Activated T-helper 1 cell treated with anti-CD3 and anti-CD28 coated beads, Interleukin-12 subunit alpha, Interleukin-12 subunit beta, Interleukin-2, Interleukin-4 antibody, amounts not matched to agents 30 ng/mL and 10 ng/mL and 1 ng/mL, durations not matched to agents 14 hours and 24 hours and 36 hours (primary cell): ENCODE data around the gene PPP2R2D. TPM values are rescaled to one million over a fixed set of nuclear protein-coding genes. Genes with fewer than 3 reads are reported as not detected.
A peak's percentile ranks its signal among the peaks of the same experiment; 100 is the strongest.
"Not testable (repeated sequence)": the region's sequence is repeated elsewhere in the genome, so short reads cannot be mapped to it uniquely, and the experiment has no call there.

Source experiments
- DNase-seq: peaks from one replicate; pipeline ENCODE4 v3.0.0; 2021; ENCODE audit warnings: low spot score
- H3K27ac Mint-ChIP-seq: one replicate; pipeline ENCODE4 v1.8.0; 2021; ENCODE audit warnings: mild to moderate bottlenecking, mixed read lengths
- H3K27me3 Mint-ChIP-seq: one replicate; pipeline ENCODE4 v1.8.0; 2022; ENCODE audit warnings: mild to moderate bottlenecking, moderate library complexity, mixed read lengths; ENCODE audit not compliant: insufficient read depth
- H3K36me3 Mint-ChIP-seq: one replicate; pipeline ENCODE4 v1.8.0; 2021; ENCODE audit warnings: low read depth, mixed read lengths
- H3K4me1 Mint-ChIP-seq: one replicate; pipeline ENCODE4 v1.8.0; 2021; ENCODE audit warnings: low read depth, mixed read lengths
- H3K4me3 Mint-ChIP-seq: one replicate; pipeline ENCODE4 v1.8.0; 2021; ENCODE audit warnings: mild to moderate bottlenecking, moderate library complexity, mixed read lengths
- H3K9me3 Mint-ChIP-seq: one replicate; pipeline ENCODE4 v1.8.0; 2021; ENCODE audit warnings: mixed read lengths
- intact Hi-C: fragments of 100-400 bp; cut with micrococcal nuclease; formaldehyde crosslinking; loops from one replicate; pipeline ENCODE4 v1.15.1; 2024
- total RNA-seq: library from RNA; stranded (reverse); gene quantifications from 2 replicates; pipeline ENCODE4 v1.2.3, GENCODE V29; 2022

PPP2R2D gene
- total RNA-seq, 1 donor from 2014 or later, result 37.6 TPM

DNA sequence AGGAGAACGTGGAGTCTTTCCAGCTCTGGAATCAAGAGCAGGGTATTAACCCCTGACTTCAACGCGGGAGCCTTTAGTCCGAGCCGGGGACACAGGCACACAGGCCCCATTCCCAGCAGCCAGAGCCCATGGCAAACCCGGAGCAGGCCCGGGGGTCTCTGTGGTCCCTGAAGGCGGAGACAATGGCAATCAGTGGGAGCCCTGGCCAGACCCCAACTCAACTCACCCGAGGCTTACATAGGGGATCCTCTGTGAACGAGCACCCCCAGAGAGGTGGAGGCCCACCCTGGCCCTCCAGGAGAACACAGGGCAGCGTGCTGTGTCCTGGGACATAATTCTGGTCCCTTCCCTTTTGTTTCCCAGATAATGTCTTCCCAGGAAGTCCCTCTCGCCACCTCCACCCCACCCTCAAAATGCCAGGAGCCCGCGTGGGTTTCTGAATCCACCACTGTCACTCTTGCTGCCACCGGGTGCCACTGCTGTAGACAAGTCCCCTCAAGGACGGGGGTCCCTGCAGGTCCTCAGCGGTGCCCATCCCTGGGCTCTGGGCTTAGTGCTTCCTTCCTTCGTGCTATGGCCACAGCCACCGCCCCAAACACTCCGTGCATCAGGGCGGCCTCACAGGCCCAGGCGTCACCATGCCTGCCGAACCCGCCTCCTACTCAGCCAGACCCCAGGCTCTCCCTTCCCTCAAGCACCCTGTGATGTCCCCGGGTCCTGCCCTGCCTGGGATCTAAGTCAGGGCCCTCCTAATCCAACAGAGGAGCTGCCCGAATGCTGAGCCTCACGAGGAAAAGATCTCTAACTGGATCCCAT is 28.6 kb upstream of the PPP2R2D start:
- DNase-seq, result no peak
- Mint-ChIP-seq H3K4me3 (no peak overlapping the region), H3K4me1 (no peaks in the 10 kb centered on the region), H3K27me3 (peaks cover 6% of the 10 kb centered on the region), H3K27ac (no peak overlapping the region), H3K9me3 (no peaks in the 10 kb centered on the region), H3K36me3 (no peaks in the 10 kb centered on the region)
- intact Hi-C loops, result no loop called here

DNA sequence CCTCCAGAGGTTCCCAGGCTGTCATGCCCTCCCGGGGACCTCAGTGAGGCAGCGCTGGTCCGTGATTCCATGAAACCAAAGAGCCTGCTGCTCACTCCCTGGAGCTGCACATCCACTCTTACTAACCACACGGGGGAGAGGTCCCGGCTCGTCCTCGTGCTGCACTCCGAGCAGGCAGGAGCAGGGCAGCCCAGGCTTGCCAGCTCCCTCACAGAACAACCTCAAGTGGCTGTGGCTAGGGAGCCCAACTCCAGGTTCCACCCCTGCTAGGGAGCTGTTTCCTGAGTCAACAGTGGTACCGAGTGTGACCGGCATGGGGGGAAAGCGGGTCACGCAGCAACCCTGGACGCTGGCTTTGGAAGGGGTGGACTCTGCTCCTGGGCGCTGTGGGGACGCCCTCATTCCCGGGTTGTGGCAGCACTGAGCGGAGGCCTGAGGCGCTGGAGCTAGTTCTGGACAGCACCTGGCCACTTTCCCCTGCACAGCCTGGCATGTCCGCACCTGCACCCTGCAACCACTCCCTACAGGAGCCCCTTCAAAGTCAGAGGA is 27.9 kb upstream of the PPP2R2D start:
- no peak overlapping the region for H3K4me3 Mint-ChIP-seq
- intact Hi-C loops, result no loop called here
- no peaks in the 10 kb centered on the region for H3K9me3 Mint-ChIP-seq
- no peak for DNase-seq
- H3K36me3 Mint-ChIP-seq, result no peaks in the 10 kb centered on the region
- no peak overlapping the region for H3K27ac Mint-ChIP-seq
- H3K4me1 Mint-ChIP-seq, result no peaks in the 10 kb centered on the region
- H3K27me3 Mint-ChIP-seq, result peaks cover 9% of the 10 kb centered on the region

DNA sequence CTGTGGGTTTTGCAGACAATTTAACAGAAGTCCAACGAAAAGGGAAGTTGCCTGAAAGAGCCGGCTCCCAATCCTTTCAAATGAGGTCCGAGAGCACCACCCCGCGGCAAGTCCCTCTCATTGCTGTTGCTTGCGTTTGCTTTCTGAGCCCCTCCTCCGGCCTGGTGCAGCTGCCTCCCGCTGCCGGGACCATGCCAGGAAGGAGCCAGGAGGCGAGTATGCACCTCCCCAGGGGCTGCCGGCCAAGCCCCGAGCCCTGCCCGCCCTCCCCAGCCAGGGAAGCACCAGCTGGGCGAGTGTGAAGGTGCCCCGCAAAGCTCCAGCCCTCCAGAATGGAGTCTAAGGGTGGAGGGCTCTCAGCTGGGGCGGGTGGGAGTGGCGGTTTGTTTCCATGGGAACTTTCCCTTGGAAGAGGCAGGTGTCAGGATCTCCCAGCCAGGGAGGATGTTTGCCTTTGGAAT is 25.8 kb upstream of the PPP2R2D start:
- DNase-seq, result peak; percentile 25
- H3K36me3 Mint-ChIP-seq, result no peaks in the 10 kb centered on the region
- H3K4me1 Mint-ChIP-seq, result no peaks in the 10 kb centered on the region
- intact Hi-C loops, result loop anchor here (2.0 to 5.0 kb wide), 2 partner anchors 420 to 1698 kb away; no protein-coding TSS in a partner anchor
- H3K27ac Mint-ChIP-seq, result no peak overlapping the region
- no peaks in the 10 kb centered on the region for H3K9me3 Mint-ChIP-seq
- no peak overlapping the region for H3K4me3 Mint-ChIP-seq
- H3K27me3 Mint-ChIP-seq, result peaks cover 10% of the 10 kb centered on the region

DNA sequence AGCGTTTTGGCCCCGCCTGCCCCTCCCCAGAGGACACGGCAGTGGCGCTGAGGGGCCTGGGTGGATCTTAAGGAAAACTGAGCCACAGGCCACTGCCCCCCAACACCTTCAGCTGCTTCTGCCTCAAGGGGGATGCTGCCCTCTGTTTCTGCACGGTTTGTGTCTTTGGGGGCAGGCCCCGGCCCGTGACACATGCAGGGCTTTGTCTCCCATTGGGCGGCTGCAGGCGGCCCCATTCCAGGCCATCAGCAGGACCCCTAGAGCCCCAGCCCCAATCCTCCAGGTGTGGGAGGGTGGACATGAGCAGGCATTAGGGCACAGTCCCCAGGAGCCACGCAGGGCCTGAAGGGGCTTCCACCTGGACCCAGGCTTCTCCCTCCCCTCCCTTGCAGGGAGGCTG is 25.3 kb upstream of the PPP2R2D start:
- DNase-seq, result no peak
- H3K27me3 Mint-ChIP-seq, result peaks cover 10% of the 10 kb centered on the region
- H3K4me1 Mint-ChIP-seq, result no peaks in the 10 kb centered on the region
- no peak overlapping the region for H3K4me3 Mint-ChIP-seq
- H3K36me3 Mint-ChIP-seq, result no peaks in the 10 kb centered on the region
- intact Hi-C loops, result loop anchor here (2.0 to 5.0 kb wide), 2 partner anchors 421 to 1698 kb away; no protein-coding TSS in a partner anchor
- H3K9me3 Mint-ChIP-seq, result no peaks in the 10 kb centered on the region
- H3K27ac Mint-ChIP-seq, result no peak overlapping the region

DNA sequence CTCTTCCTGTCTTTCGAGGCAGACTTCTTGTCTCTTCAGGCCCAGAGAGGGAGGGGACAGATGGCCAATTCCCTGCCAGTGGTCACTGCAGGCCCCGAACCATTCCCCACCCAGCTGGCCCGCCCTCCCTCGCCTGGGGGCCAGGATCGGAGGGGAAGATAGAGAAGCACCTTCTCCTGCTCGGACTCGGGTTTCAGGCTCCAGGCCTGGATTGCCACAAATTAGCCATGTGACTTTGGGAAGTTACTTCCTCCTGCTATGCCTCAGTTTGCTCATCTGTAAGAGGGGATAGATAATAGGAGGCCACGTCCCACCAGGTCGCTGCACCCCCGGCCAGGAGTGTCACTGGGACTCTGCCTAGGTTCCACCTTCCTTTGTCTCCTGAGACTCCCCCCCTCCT is 24.8 kb upstream of the PPP2R2D start:
- Mint-ChIP-seq H3K36me3 (no peaks in the 10 kb centered on the region), H3K27me3 (peaks cover 11% of the 10 kb centered on the region), H3K4me1 (no peaks in the 10 kb centered on the region), H3K27ac (no peak overlapping the region), H3K9me3 (no peaks in the 10 kb centered on the region), H3K4me3 (no peak overlapping the region)
- intact Hi-C loops, result loop anchor here (5.0 kb wide), 1 partner anchor 1699 kb away; no protein-coding TSS in a partner anchor
- DNase-seq, result no peak

DNA sequence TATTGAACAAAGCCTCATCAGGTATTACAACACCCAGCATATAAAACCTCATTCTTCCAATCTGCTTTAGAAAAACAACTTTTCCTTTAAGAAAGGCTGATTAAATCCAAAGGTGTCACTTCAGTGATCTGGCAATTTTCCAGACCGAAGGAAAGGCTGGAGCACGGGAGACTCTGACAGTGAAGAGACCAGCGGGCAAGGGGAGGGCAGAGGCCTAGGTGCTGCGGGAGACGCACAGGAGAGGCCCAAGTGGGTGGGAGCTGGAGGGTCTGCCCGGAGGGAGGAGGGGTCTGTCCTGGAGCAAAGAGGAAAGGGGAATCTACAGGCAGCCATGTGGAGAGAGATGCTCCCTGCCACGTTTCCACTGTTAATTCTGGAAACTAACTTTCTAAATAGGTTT is 24.3 kb upstream of the PPP2R2D start:
- Mint-ChIP-seq H3K27me3 (peaks cover 11% of the 10 kb centered on the region), H3K27ac (no peak overlapping the region), H3K9me3 (no peaks in the 10 kb centered on the region), H3K4me1 (no peaks in the 10 kb centered on the region), H3K4me3 (no peak overlapping the region), H3K36me3 (no peaks in the 10 kb centered on the region)
- no peak for DNase-seq
- intact Hi-C loops, result loop anchor here (5.0 kb wide), 1 partner anchor 1699 kb away; no protein-coding TSS in a partner anchor

DNA sequence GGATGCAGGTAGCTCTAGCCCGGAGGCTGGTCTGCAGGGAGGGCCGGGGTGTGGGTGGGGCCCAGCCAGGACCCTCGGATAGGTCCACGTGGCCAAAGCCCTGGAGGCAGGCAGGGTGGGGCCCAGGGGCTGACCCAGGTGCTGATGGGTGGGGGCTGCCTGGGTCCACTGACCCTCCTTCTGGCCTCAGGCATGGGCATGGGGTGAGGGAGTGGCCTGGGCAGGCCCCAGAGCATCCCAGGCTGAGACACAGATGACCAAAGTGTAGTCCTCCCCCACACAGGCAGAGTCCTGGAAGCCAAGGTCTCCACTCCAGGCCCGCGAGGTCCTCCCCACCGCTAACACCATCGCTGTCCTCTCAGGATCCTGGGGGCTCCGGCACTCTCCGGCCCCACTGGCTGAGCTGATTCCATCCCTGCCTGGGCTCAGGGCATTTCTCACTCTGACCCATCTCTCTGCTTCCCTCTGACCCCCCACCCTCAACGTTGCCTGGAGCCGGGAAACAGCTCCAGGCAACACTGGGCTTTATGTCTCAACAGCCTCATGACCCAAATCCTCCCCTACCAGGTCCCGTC is 20.7 kb upstream of the PPP2R2D start:
- no peaks in the 10 kb centered on the region for H3K4me1 Mint-ChIP-seq
- no peak overlapping the region for H3K27ac Mint-ChIP-seq

DNA sequence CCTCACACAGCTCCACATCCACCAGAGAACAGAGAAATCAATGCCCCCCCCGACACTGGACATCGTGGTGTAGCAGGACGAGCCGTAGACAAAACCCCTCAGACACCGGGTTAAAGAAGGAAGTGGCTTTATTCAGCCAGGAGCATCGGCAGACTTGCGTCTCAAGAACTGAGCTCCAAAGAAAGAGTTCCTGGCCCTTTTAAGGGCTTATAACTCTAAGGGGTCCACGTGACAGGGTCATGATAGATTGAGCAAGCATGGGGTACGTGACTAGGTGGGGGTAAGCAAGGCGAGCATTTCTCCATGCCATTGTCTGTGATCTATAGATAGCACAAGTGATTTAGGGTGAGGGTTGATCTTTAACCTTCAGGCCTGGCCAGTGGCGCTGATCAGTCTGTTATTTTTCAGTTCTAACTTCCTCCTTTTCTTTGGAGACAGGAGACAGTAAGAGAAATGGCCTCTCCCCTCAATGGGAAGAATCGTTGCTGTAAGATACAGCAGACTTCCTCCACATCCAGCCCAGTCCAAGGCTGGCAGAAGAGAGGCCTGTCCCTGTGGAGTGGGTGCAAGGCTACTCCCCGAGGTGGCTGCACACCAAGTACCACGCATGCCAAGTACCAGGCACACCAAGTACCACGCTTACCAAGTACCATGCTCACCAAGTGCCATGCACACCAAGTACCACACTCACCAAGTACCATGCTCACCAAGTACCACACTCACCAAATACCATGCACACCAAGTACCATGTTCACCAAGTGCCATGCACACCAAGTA is 19.5 kb upstream of the PPP2R2D start:
- H3K27ac Mint-ChIP-seq, result no peak overlapping the region
- no peaks in the 10 kb centered on the region for H3K36me3 Mint-ChIP-seq
- no peak overlapping the region for H3K4me3 Mint-ChIP-seq
- H3K9me3 Mint-ChIP-seq, result no peaks in the 10 kb centered on the region
- peaks cover 11% of the 10 kb centered on the region for H3K27me3 Mint-ChIP-seq
- intact Hi-C loops, result no loop called here
- H3K4me1 Mint-ChIP-seq, result no peaks in the 10 kb centered on the region
- no peak for DNase-seq

More for the DNA sequence above, 20.7 kb upstream of the PPP2R2D start:
- intact Hi-C loops, result no loop called here
- H3K4me3 Mint-ChIP-seq, result no peak overlapping the region
- H3K36me3 Mint-ChIP-seq, result no peaks in the 10 kb centered on the region
- no peak for DNase-seq
- H3K27me3 Mint-ChIP-seq, result peaks cover 9% of the 10 kb centered on the region
- no peaks in the 10 kb centered on the region for H3K9me3 Mint-ChIP-seq

DNA sequence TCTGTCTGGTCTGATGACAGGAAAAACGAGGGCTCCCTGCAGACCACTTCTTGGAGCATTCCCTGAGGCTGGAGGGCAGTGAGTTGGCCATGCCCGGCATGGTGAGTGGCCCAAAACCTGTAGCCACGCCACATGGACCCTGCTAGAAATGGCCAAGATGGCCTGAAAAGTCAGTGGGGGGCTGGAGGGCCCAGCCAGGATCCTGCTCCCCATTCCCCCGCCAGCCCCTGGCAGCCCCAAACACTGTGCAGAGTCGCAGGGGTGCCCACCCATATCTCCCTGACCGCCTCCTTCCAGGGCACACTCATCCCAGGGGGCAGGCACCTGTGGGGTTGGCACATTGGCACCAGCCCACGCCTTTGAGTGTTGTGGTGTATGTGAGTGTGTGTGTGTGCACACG is 18.7 kb upstream of the PPP2R2D start:
- H3K27ac Mint-ChIP-seq, result no peak overlapping the region
- H3K4me1 Mint-ChIP-seq, result no peaks in the 10 kb centered on the region
- intact Hi-C loops, result no loop called here
- no peak overlapping the region for H3K4me3 Mint-ChIP-seq
- DNase-seq, result no peak
- H3K27me3 Mint-ChIP-seq, result peaks cover 9% of the 10 kb centered on the region
- H3K9me3 Mint-ChIP-seq, result no peaks in the 10 kb centered on the region
- no peaks in the 10 kb centered on the region for H3K36me3 Mint-ChIP-seq

DNA sequence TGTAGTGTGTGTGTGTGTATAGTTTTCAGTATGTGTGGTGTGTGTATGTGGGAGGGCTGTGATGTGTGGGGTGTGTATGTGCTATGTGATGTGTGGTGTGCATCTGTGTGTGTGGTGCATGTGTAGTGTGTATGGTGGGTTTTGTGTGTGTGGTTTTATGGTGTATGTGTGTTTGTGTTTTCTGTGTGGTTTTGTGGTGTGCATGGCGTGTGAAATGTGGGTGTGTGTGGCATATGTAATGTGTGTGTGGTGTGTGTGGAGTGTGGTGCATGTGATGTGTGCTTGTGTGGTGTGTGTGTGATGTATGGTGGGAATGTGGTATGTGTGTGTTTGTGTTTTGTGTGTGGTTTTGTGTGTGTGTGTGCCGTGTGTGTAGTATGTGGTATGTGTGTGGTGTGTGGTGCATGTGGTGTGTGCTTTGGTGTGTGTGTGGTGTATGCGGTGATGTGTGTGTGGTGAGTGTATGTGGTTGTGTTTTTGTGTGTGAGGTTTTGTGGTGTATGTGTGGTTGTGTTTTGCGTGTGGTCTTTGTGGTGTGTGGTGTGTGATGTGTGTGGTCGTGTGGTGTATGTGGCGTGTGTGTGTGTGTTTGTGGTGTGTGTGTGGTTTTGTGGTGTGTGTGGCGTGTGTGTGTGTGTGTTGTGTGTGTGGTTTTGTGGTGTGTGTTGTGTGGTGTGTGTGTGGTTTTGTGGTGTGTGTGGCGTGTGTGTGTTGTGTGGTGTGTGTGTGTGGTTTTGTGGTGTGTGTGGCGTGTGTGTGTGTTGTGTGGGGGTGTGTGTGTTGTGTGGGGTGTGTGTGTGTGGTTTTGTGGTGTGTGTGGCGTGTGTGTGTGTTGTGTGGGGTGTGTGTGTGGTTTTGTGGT is 18.0 kb upstream of the PPP2R2D start:
- Mint-ChIP-seq H3K4me1 (no peaks in the 10 kb centered on the region), H3K4me3 (no peak overlapping the region), H3K27ac (no peak overlapping the region), H3K36me3 (no peaks in the 10 kb centered on the region), H3K9me3 (no peaks in the 10 kb centered on the region), H3K27me3 (peaks cover 9% of the 10 kb centered on the region)
- no peak for DNase-seq
- intact Hi-C loops, result no loop called here

DNA sequence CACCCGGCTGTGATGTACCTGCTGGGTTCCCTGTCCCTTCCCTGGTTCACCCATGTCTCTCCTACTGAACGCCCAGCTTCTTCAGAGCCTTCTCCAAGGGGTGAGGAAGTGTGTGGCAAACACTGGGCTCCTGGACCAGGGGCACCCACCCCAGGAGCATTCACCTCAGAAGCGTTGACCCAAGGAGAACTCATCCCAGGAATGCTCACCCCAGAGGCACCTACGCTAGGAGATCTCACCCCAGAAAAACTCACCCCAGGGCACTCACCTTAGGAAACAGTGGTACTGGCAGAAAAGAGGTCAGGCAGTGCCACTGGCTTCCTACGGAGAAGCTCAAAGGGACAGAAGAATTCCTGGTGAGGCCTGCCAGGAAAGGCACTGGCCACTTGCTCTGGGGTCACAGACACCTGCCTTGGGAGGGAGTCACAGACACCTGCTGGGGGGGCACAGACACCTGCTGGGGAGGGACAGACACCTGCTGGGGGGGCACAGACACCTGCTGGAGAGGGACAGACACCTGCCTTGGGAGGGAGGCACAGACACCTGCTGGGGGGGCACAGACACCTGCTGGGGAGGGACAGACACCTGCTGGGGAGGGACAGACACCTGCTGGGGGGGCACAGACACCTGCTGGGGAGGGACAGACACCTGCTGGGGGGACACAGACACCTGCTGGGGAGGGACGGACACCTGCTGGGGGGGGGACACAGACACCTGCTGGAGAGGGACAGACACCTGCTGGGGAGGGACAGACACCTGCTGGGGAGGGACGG is 17.0 kb upstream of the PPP2R2D start:
- not testable (repeated sequence) for DNase-seq, H3K27ac Mint-ChIP-seq, H3K9me3 Mint-ChIP-seq, H3K4me1 Mint-ChIP-seq, H3K27me3 Mint-ChIP-seq, H3K36me3 Mint-ChIP-seq, H3K4me3 Mint-ChIP-seq
- intact Hi-C loops, result loop anchor here (2.0 kb wide), 1 partner anchor 17 kb away; the partner anchor contains the start of gene PPP2R2D
